HepG2 (cell line): Measurements from ENCODE around the gene FCRLA. TPM values are rescaled to one million over a fixed set of nuclear protein-coding genes. Genes with fewer than 3 reads are reported as not detected.

Source experiments
- ATAC-seq: fragments of 200-7000 bp; cut with Tn5 transposase; 3 replicates; pipeline ENCODE4 v1.9.1; 2020; ENCODE audit warnings: mild to moderate bottlenecking, moderate library complexity
- BruUV-seq: library from RNA; stranded (reverse); fragments of 400-500 nt; replicated peaks from 2 replicates; lab custom pipeline; 2021; lab: Mats Ljungman, UMichigan
- CTCF ChIA-PET: fragments of 300-600 bp; formaldehyde crosslinking; extraction: SDS; loops from one replicate; lab custom pipeline; 2021; ENCODE audit warnings: low total read pairs, inconsistent platforms, low intra/inter-chr PET ratio; lab: Yijun Ruan, JAX
- POLR2A ChIA-PET: fragments of 350-600 bp; sonication (Branson Sonifier 250); formaldehyde crosslinking; loops from one replicate; lab custom pipeline; 2020; ENCODE audit warnings: antibody characterized with exemption, inconsistent platforms; lab: Yijun Ruan, JAX
- DNase-seq: peaks from one replicate; pipeline ENCODE4 v3.0.0-alpha.2; 2015; ENCODE audit warnings: low spot score
- FAIRE-seq: peaks from 3 replicates; lab custom pipeline; 2011; peaks lifted over from hg19 to GRCh38; lab: Jason Lieb, UNC
- H2AFZ ChIP-seq: one replicate; pipeline ENCODE4 v1.6.1; 2011; ENCODE audit warnings: low read length, inconsistent platforms
- H3K27ac ChIP-seq: fragments of 300-600 bp; 3 replicates; pipeline ENCODE4 v1.8.0; 2011; ENCODE audit warnings: mixed run types, mild to moderate bottlenecking, mixed read lengths, low read length, inconsistent platforms; ENCODE audit not compliant: insufficient read depth; ENCODE audit errors: extremely low read length
- H3K27me3 ChIP-seq, 2 experiments: fragments of 200-600 bp in 1 of 2; 2 replicates in 1 of 2; 3 replicates in 1 of 2; pipeline versions ENCODE4 v1.6.0 to v1.8.0; 2011; ENCODE audit warnings: low read length in 2 of 2, mild to moderate bottlenecking in 2 of 2, moderate library complexity in 2 of 2, inconsistent platforms in 1 of 2; ENCODE audit not compliant: insufficient read depth in 2 of 2, control insufficient read depth in 1 of 2
- H3K36me3 ChIP-seq, 2 experiments: fragments of 200-600 bp in 1 of 2; replicated peaks in 1 of 2; 2 replicates in 1 of 2; 3 replicates in 1 of 2; pipeline versions ENCODE4 v1.5.1 to v1.8.0; 2011; ENCODE audit warnings: low read length in 2 of 2, inconsistent platforms in 1 of 2; ENCODE audit not compliant: insufficient read depth in 2 of 2, control insufficient read depth in 1 of 2
- H3K4me1 ChIP-seq: 2 replicates; pipeline ENCODE4 v1.5.1; 2012; ENCODE audit warnings: low read length, inconsistent platforms; ENCODE audit not compliant: insufficient read depth
- H3K4me2 ChIP-seq: 2 replicates; pipeline ENCODE4 v1.6.0; 2011; ENCODE audit warnings: low read depth, low read length, inconsistent platforms
- H3K4me3 ChIP-seq, 3 experiments: fragments of 200-600 bp in 1 of 3; sonication (generic), shearing (Covaris generic) in 1 of 3; replicated peaks in 1 of 3; 2 replicates each; pipeline ENCODE4 v1.5.1; 2011 to 2016; ENCODE audit warnings: low read length in 3 of 3, inconsistent platforms in 2 of 3, low read depth in 2 of 3, mild to moderate bottlenecking in 2 of 3, control low read depth in 1 of 3, mixed read lengths in 1 of 3; ENCODE audit not compliant: insufficient read depth in 1 of 3
- H3K79me2 ChIP-seq: one replicate; pipeline ENCODE4 v1.6.1; 2011; ENCODE audit warnings: low read length, inconsistent platforms; ENCODE audit not compliant: insufficient read depth
- H3K9ac ChIP-seq: 2 replicates; pipeline ENCODE4 v1.6.0; 2011; ENCODE audit warnings: mild to moderate bottlenecking, low read depth, low read length, inconsistent platforms; ENCODE audit not compliant: insufficient read depth
- H3K9me3 ChIP-seq: 2 replicates; pipeline ENCODE4 v1.5.1; 2012; ENCODE audit warnings: mild to moderate bottlenecking, low read length
- H4K20me1 ChIP-seq: 2 replicates; pipeline ENCODE4 v1.6.0; 2011; ENCODE audit warnings: inconsistent platforms, mild to moderate bottlenecking, low read length, moderate library complexity; ENCODE audit not compliant: insufficient read depth
- BRF2 ChIP-seq: sonication (generic); formaldehyde crosslinking; IDR thresholded peaks from 2 replicates; pipeline ENCODE4 v1.8.1; 2022; ENCODE audit warnings: mild to moderate bottlenecking, missing genetic modification reagents
- ELK4 ChIP-seq: sonication (generic); formaldehyde crosslinking; IDR thresholded peaks from 2 replicates; pipeline ENCODE4 v1.9.0; 2021; ENCODE audit warnings: missing genetic modification reagents, borderline replicate concordance
- EP300 ChIP-seq, 3 experiments: sonication (generic) in 1 of 3; formaldehyde crosslinking in 1 of 3; IDR thresholded peaks; 2 replicates each; pipeline versions ENCODE4 v1.5.1 to v1.6.1; 2011 to 2020; ENCODE audit warnings: low read depth in 2 of 3, low read length in 2 of 3, borderline replicate concordance in 1 of 3, improper control_type of control experiment in 1 of 3, mild to moderate bottlenecking in 1 of 3, missing genetic modification reagents in 1 of 3, moderate library complexity in 1 of 3
- GFI1 ChIP-seq: sonication (generic); formaldehyde crosslinking; IDR thresholded peaks from 2 replicates; pipeline ENCODE4 v1.5.0; 2020; ENCODE audit warnings: missing genetic modification reagents, mild to moderate bottlenecking, borderline replicate concordance
- KDM5A ChIP-seq: fragments of 200-600 bp; sonication (generic); IDR thresholded peaks from 2 replicates; pipeline ENCODE4 v1.7.0; 2018; ENCODE audit warnings: antibody characterized with exemption, mild to moderate bottlenecking, low read length, borderline replicate concordance
- MXD3 ChIP-seq: IDR thresholded peaks from 2 replicates; pipeline ENCODE4 v1.6.1; 2016; ENCODE audit warnings: mild to moderate bottlenecking, missing biosample characterization, missing genetic modification reagents
- NAIF1 ChIP-seq: sonication (generic); formaldehyde crosslinking; IDR thresholded peaks from 2 replicates; pipeline ENCODE4 v1.5.0; 2020; ENCODE audit warnings: mild to moderate bottlenecking, missing genetic modification reagents, borderline replicate concordance
- NCOA5 ChIP-seq: sonication (generic); formaldehyde crosslinking; IDR thresholded peaks from 2 replicates; pipeline ENCODE4 v1.4.0; 2020; ENCODE audit warnings: missing genetic modification reagents
- TCF7 ChIP-seq: sonication (generic); IDR thresholded peaks from 2 replicates; pipeline ENCODE4 v1.6.1; 2016; ENCODE audit warnings: antibody characterized with exemption, low read depth
- ZFY ChIP-seq: sonication (generic); formaldehyde crosslinking; IDR thresholded peaks from 2 replicates; pipeline ENCODE4 v1.4.0; 2020; ENCODE audit warnings: missing genetic modification reagents
- ZNF280D ChIP-seq: sonication (generic); formaldehyde crosslinking; IDR thresholded peaks from 2 replicates; pipeline ENCODE4 v1.5.1; 2020; ENCODE audit warnings: mild to moderate bottlenecking, missing genetic modification reagents
- ZNF281 ChIP-seq: sonication (generic); formaldehyde crosslinking; IDR thresholded peaks from 2 replicates; pipeline ENCODE4 v1.4.0; 2020; ENCODE audit warnings: missing genetic modification reagents, borderline replicate concordance
- ZNF547 ChIP-seq: sonication (generic); formaldehyde crosslinking; IDR thresholded peaks from 2 replicates; pipeline ENCODE4 v1.5.1; 2020; ENCODE audit warnings: mild to moderate bottlenecking, missing genetic modification reagents
- ZNF749 ChIP-seq: sonication (generic); formaldehyde crosslinking; IDR thresholded peaks from 2 replicates; pipeline ENCODE4 v1.8.0; 2022; ENCODE audit warnings: mild to moderate bottlenecking, missing genetic modification reagents, moderate library complexity, borderline replicate concordance
- WGBS: methylation state at CpG from one replicate; pipeline ENCODE4 v1.1.6; 2017; ENCODE audit warnings: low lambda C conversion rate; 5-methylcytosine and 5-hydroxymethylcytosine counted together
- in situ Hi-C: cut with HindIII; loops from 2 replicates; pipeline ENCODE4 v1.10.0; 2017; ENCODE audit warnings: low pct_unique_long_range_greater_than_20kb; ENCODE audit not compliant: extremely low pct_ligation_motif_present
- intact Hi-C: fragments of 100-400 bp; cut with micrococcal nuclease; formaldehyde crosslinking; loops from one replicate; pipeline ENCODE4 v1.10.0; 2022; ENCODE audit not compliant: unreplicated experiment
- polyA plus RNA-seq, 8 experiments: library from polyadenylated mRNA; depleted of rRNA in 3 of 8; stranded (reverse) in 7 of 8; unstranded in 1 of 8; fragments of >200 nt; fragmentation: Illumina TruSeq in 4 of 8; extraction: Trizol in 4 of 8; gene quantifications; 2 replicates each; pipeline versions ENCODE4 v1.2.1 to v1.2.3, GENCODE V29; 2011 to 2016; ENCODE audit warnings: low read depth in 4 of 8, missing spikeins in 1 of 8, mixed read lengths in 1 of 8; ENCODE audit not compliant: insufficient read depth in 1 of 8
- total RNA-seq, 5 experiments: library from RNA; depleted of rRNA; stranded (reverse); fragments of >200 nt; fragmentation: Illumina TruSeq; extraction: Trizol; gene quantifications; 2 replicates each; pipeline ENCODE4 v1.2.3, GENCODE V29; 2016; ENCODE audit warnings: low read depth in 1 of 5

Gene FCRLA
- total and polyA plus RNA-seq, 2 of the 13 experiments (the other 11 are each of a cell fraction or from before 2014, with no cell fraction given), result not detected

- ChIA-PET CTCF (no interaction called here), POLR2A (no interaction called here)
- 67% methylated on average over 4 of the region's 4 CpGs for WGBS
- no peaks in the 10 kb centered on the region for H3K9me3 ChIP-seq
- H3K27me3 ChIP-seq, result no peaks in the 10 kb centered on the region; a peak in 1 of 5 replicates
- H3K36me3 ChIP-seq, result no peaks in the 10 kb centered on the region
- no peak for FAIRE-seq
- H3K4me1 ChIP-seq, result peaks cover 15% of the 10 kb centered on the region
- H3K9ac ChIP-seq, result no peak overlapping the region
- no peak for ATAC-seq
- H4K20me1 ChIP-seq, result no peaks in the 10 kb centered on the region
- BruUV-seq, result no TSS peak
- in situ Hi-C loops, result no loop called here
- no peak overlapping the region for H3K27ac ChIP-seq
- no peak overlapping the region for H2AFZ ChIP-seq
- H3K4me3 ChIP-seq, result no peak overlapping the region
- H3K4me2 ChIP-seq, result no peak overlapping the region
- DNase-seq, result no peak
- intact Hi-C loops, result no loop called here
- no peaks in the 10 kb centered on the region for H3K79me2 ChIP-seq
- TF ChIP-seq ZNF281 (CRISPR knock-in tag) (no peak), MXD3 (no peak), ZNF749 (CRISPR knock-in tag) (no peak), TCF7 (no peak), BRF2 (no peak), NAIF1 (CRISPR knock-in tag) (no peak), ELK4 (CRISPR knock-in tag) (no peak), ZNF547 (no peak), NCOA5 (CRISPR knock-in tag) (no peak), ZNF280D (no peak), EP300 (IDR thresholded peaks at IDR 0.05; ENCODE audit: low read depth in 2 of 2, low read length in 2 of 2) (no peak), EP300 (CRISPR knock-in tag; IDR thresholded peaks at IDR 0.05; ENCODE audit: borderline replicate concordance) (no peak), GFI1 (CRISPR knock-in tag) (no peak), ZFY (no peak), KDM5A (no peak)
Measured at GRCh38 chr1:161705537-161705936, 1.5 kb upstream of the FCRLA start.
